HepG2 (cell line): ENCODE results near the gene CTU2. TPM values are rescaled to one million over a fixed set of nuclear protein-coding genes. Genes with fewer than 3 reads are reported as not detected.
A peak's percentile ranks its signal among the peaks of the same experiment; 100 is the strongest.

Experiments
- ATAC-seq: fragments of 200-7000 bp; cut with Tn5 transposase; 3 replicates; pipeline ENCODE4 v1.9.1; 2020; ENCODE audit warnings: mild to moderate bottlenecking, moderate library complexity
- BruUV-seq: library from RNA; stranded (reverse); fragments of 400-500 nt; replicated peaks from 2 replicates; lab custom pipeline; 2021; lab: Mats Ljungman, UMichigan
- CTCF ChIA-PET: fragments of 300-600 bp; formaldehyde crosslinking; extraction: SDS; loops from one replicate; lab custom pipeline; 2021; ENCODE audit warnings: low total read pairs, inconsistent platforms, low intra/inter-chr PET ratio; lab: Yijun Ruan, JAX
- POLR2A ChIA-PET: fragments of 350-600 bp; sonication (Branson Sonifier 250); formaldehyde crosslinking; loops from one replicate; lab custom pipeline; 2020; ENCODE audit warnings: antibody characterized with exemption, inconsistent platforms; lab: Yijun Ruan, JAX
- DNase-seq: peaks from one replicate; pipeline ENCODE4 v3.0.0-alpha.2; 2015; ENCODE audit warnings: low spot score
- FAIRE-seq: peaks from 3 replicates; lab custom pipeline; 2011; peaks lifted over from hg19 to GRCh38; lab: Jason Lieb, UNC
- H2AFZ ChIP-seq: one replicate; pipeline ENCODE4 v1.6.1; 2011; ENCODE audit warnings: low read length, inconsistent platforms
- H3K27ac ChIP-seq: fragments of 300-600 bp; 3 replicates; pipeline ENCODE4 v1.8.0; 2011; ENCODE audit warnings: mixed run types, mild to moderate bottlenecking, mixed read lengths, low read length, inconsistent platforms; ENCODE audit not compliant: insufficient read depth; ENCODE audit errors: extremely low read length
- H3K27me3 ChIP-seq, 2 experiments: fragments of 200-600 bp in 1 of 2; 2 replicates in 1 of 2; 3 replicates in 1 of 2; pipeline versions ENCODE4 v1.6.0 to v1.8.0; 2011; ENCODE audit warnings: low read length in 2 of 2, mild to moderate bottlenecking in 2 of 2, moderate library complexity in 2 of 2, inconsistent platforms in 1 of 2; ENCODE audit not compliant: insufficient read depth in 2 of 2, control insufficient read depth in 1 of 2
- H3K36me3 ChIP-seq, 2 experiments: fragments of 200-600 bp in 1 of 2; replicated peaks in 1 of 2; 2 replicates in 1 of 2; 3 replicates in 1 of 2; pipeline versions ENCODE4 v1.5.1 to v1.8.0; 2011; ENCODE audit warnings: low read length in 2 of 2, inconsistent platforms in 1 of 2; ENCODE audit not compliant: insufficient read depth in 2 of 2, control insufficient read depth in 1 of 2
- H3K4me1 ChIP-seq: 2 replicates; pipeline ENCODE4 v1.5.1; 2012; ENCODE audit warnings: low read length, inconsistent platforms; ENCODE audit not compliant: insufficient read depth
- H3K4me2 ChIP-seq: 2 replicates; pipeline ENCODE4 v1.6.0; 2011; ENCODE audit warnings: low read depth, low read length, inconsistent platforms
- H3K4me3 ChIP-seq, 3 experiments: fragments of 200-600 bp in 1 of 3; sonication (generic), shearing (Covaris generic) in 1 of 3; replicated peaks in 1 of 3; 2 replicates each; pipeline ENCODE4 v1.5.1; 2011 to 2016; ENCODE audit warnings: low read length in 3 of 3, inconsistent platforms in 2 of 3, low read depth in 2 of 3, mild to moderate bottlenecking in 2 of 3, control low read depth in 1 of 3, mixed read lengths in 1 of 3; ENCODE audit not compliant: insufficient read depth in 1 of 3
- H3K79me2 ChIP-seq: one replicate; pipeline ENCODE4 v1.6.1; 2011; ENCODE audit warnings: low read length, inconsistent platforms; ENCODE audit not compliant: insufficient read depth
- H3K9ac ChIP-seq: 2 replicates; pipeline ENCODE4 v1.6.0; 2011; ENCODE audit warnings: mild to moderate bottlenecking, low read depth, low read length, inconsistent platforms; ENCODE audit not compliant: insufficient read depth
- H3K9me3 ChIP-seq: 2 replicates; pipeline ENCODE4 v1.5.1; 2012; ENCODE audit warnings: mild to moderate bottlenecking, low read length
- H4K20me1 ChIP-seq: 2 replicates; pipeline ENCODE4 v1.6.0; 2011; ENCODE audit warnings: inconsistent platforms, mild to moderate bottlenecking, low read length, moderate library complexity; ENCODE audit not compliant: insufficient read depth
- AGO2 ChIP-seq: fragments of 200-400 bp; formaldehyde crosslinking; optimal IDR thresholded peaks from 2 replicates; pipeline ENCODE3; 2017; ENCODE audit warnings: mild to moderate bottlenecking, low read depth, low read length, moderate library complexity
- BORCS8-MEF2B ChIP-seq: sonication (generic); formaldehyde crosslinking; IDR thresholded peaks from 2 replicates; pipeline ENCODE4 v1.8.0; 2022; ENCODE audit warnings: mild to moderate bottlenecking, missing genetic modification reagents
- GABPB1 ChIP-seq: IDR thresholded peaks from 2 replicates; pipeline ENCODE4 v1.6.1; 2016; ENCODE audit warnings: mild to moderate bottlenecking, missing genetic modification reagents, moderate library complexity, missing compliant biosample characterization
- NR2F2 ChIP-seq: IDR thresholded peaks from 2 replicates; pipeline ENCODE4 v1.6.1; 2012; ENCODE audit warnings: low read depth, inconsistent platforms, borderline replicate concordance
- PAWR ChIP-seq: sonication (generic); formaldehyde crosslinking; IDR thresholded peaks from 2 replicates; pipeline ENCODE4 v1.4.0; 2020; ENCODE audit warnings: missing genetic modification reagents, mild to moderate bottlenecking, borderline replicate concordance
- ZNF510 ChIP-seq: sonication (generic); formaldehyde crosslinking; IDR thresholded peaks from 2 replicates; pipeline ENCODE4 v1.4.0; 2020; ENCODE audit warnings: low read depth, mild to moderate bottlenecking, missing genetic modification reagents
- ZNF772 ChIP-seq: sonication (generic); formaldehyde crosslinking; IDR thresholded peaks from 2 replicates; pipeline ENCODE4 v1.5.0; 2020; ENCODE audit warnings: mild to moderate bottlenecking, missing genetic modification reagents
- ZNF782 ChIP-seq: sonication (generic); formaldehyde crosslinking; IDR thresholded peaks from 2 replicates; pipeline ENCODE4 v1.4.0; 2020; ENCODE audit warnings: missing genetic modification reagents, mild to moderate bottlenecking, borderline replicate concordance
- WGBS: methylation state at CpG from one replicate; pipeline ENCODE4 v1.1.6; 2017; ENCODE audit warnings: low lambda C conversion rate; 5-methylcytosine and 5-hydroxymethylcytosine counted together
- in situ Hi-C: cut with HindIII; loops from 2 replicates; pipeline ENCODE4 v1.10.0; 2017; ENCODE audit warnings: low pct_unique_long_range_greater_than_20kb; ENCODE audit not compliant: extremely low pct_ligation_motif_present
- intact Hi-C: fragments of 100-400 bp; cut with micrococcal nuclease; formaldehyde crosslinking; loops from one replicate; pipeline ENCODE4 v1.10.0; 2022; ENCODE audit not compliant: unreplicated experiment
- polyA plus RNA-seq, 8 experiments: library from polyadenylated mRNA; depleted of rRNA in 3 of 8; stranded (reverse) in 7 of 8; unstranded in 1 of 8; fragments of >200 nt; fragmentation: Illumina TruSeq in 4 of 8; extraction: Trizol in 4 of 8; gene quantifications; 2 replicates each; pipeline versions ENCODE4 v1.2.1 to v1.2.3, GENCODE V29; 2011 to 2016; ENCODE audit warnings: low read depth in 4 of 8, missing spikeins in 1 of 8, mixed read lengths in 1 of 8; ENCODE audit not compliant: insufficient read depth in 1 of 8
- total RNA-seq, 5 experiments: library from RNA; depleted of rRNA; stranded (reverse); fragments of >200 nt; fragmentation: Illumina TruSeq; extraction: Trizol; gene quantifications; 2 replicates each; pipeline ENCODE4 v1.2.3, GENCODE V29; 2016; ENCODE audit warnings: low read depth in 1 of 5
- TF ChIP-seq, protein P1 (sequence below): sonication (generic); formaldehyde crosslinking; IDR thresholded peaks from 2 replicates; pipeline ENCODE4 v1.4.0; 2020; ENCODE audit warnings: missing genetic modification reagents
- TF ChIP-seq, protein P2 (sequence below): sonication (generic); formaldehyde crosslinking; IDR thresholded peaks from 2 replicates; pipeline ENCODE4 v1.4.0; 2020; ENCODE audit warnings: missing genetic modification reagents

CTU2 gene
- total and polyA plus RNA-seq, 2 of the 13 experiments (the other 11 are each of a cell fraction or from before 2014, with no cell fraction given): 13.3 to 21.9 TPM

DNA sequence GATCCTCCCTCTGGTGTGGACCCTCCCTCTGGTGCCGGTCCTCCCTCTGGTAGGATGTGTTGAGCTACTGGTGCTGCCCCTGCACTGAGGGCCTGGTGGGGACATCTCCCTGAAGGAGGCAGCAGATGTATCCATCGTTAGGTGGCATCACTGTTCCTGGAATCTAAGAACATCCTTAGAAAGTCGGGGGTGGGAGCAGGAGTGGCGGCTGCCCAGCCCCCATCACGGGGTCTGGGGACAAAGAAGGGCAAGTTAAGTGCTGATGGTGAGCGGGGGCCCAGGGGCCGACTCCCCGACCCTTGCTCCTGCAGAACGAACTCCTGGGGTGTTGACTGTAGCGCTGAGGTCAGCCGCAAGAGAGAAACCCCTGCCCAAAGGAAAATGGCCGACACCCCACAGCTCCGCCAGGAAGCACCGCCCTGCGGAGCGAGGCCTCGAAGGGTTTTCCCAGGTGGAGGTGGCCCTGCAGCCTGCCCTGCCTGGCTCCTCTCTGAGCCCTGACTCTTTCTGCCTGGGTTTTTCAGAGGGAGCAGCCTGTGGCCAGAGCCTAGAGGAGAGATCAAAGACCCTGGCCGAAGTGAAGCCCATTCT lies 5.5 kb downstream of the CTU2 start (continued):
- TF ChIP-seq, protein P1, sequence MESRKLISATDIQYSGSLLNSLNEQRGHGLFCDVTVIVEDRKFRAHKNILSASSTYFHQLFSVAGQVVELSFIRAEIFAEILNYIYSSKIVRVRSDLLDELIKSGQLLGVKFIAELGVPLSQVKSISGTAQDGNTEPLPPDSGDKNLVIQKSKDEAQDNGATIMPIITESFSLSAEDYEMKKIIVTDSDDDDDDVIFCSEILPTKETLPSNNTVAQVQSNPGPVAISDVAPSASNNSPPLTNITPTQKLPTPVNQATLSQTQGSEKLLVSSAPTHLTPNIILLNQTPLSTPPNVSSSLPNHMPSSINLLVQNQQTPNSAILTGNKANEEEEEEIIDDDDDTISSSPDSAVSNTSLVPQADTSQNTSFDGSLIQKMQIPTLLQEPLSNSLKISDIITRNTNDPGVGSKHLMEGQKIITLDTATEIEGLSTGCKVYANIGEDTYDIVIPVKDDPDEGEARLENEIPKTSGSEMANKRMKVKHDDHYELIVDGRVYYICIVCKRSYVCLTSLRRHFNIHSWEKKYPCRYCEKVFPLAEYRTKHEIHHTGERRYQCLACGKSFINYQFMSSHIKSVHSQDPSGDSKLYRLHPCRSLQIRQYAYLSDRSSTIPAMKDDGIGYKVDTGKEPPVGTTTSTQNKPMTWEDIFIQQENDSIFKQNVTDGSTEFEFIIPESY: no peak
- TF ChIP-seq NR2F2 (no peak), PAWR (CRISPR knock-in tag) (no peak), BORCS8-MEF2B (CRISPR knock-in tag) (no peak), ZNF510 (CRISPR knock-in tag) (no peak), ZNF782 (no peak)

DNA sequence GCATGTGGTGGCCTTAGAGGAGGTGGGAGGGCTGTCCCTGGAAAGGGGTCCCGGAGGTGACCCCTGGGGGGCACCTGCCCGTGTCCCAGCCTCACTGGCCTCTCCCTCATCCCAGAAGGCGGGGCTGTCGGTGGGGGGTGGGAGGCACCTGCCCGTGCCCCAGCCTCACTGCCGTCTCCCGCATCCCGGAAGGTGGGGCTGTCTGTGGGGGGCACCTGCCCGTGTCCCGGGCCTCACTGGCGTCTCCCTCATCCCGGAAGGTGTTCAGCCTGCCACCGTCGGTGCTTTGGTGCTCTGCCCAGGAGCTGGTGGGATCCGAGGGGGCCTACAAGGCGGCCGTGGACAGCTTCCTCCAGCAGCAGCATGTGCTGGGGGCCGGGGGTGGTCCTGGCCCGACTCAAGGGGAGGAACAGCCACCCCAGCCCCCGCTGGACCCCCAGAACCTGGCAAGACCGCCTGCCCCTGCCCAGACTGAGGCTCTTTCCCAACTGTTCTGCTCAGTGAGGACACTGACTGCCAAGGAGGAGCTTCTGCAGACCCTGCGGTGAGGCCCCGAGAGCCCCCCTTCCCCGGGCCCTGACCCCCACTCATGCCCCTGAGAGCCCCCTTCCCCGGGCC lies 6.2 kb downstream of the CTU2 start:
- DNase-seq: no peak
- POLR2A ChIA-PET: no interaction called here
- Histone ChIP-seq H3K27me3 (no peaks in the 10 kb centered on the region), H3K36me3 (peaks cover 26 to 36% of the 10 kb centered on the region in 2 experiments; a peak in 4 of 5 replicates)
- TF ChIP-seq, protein P2, sequence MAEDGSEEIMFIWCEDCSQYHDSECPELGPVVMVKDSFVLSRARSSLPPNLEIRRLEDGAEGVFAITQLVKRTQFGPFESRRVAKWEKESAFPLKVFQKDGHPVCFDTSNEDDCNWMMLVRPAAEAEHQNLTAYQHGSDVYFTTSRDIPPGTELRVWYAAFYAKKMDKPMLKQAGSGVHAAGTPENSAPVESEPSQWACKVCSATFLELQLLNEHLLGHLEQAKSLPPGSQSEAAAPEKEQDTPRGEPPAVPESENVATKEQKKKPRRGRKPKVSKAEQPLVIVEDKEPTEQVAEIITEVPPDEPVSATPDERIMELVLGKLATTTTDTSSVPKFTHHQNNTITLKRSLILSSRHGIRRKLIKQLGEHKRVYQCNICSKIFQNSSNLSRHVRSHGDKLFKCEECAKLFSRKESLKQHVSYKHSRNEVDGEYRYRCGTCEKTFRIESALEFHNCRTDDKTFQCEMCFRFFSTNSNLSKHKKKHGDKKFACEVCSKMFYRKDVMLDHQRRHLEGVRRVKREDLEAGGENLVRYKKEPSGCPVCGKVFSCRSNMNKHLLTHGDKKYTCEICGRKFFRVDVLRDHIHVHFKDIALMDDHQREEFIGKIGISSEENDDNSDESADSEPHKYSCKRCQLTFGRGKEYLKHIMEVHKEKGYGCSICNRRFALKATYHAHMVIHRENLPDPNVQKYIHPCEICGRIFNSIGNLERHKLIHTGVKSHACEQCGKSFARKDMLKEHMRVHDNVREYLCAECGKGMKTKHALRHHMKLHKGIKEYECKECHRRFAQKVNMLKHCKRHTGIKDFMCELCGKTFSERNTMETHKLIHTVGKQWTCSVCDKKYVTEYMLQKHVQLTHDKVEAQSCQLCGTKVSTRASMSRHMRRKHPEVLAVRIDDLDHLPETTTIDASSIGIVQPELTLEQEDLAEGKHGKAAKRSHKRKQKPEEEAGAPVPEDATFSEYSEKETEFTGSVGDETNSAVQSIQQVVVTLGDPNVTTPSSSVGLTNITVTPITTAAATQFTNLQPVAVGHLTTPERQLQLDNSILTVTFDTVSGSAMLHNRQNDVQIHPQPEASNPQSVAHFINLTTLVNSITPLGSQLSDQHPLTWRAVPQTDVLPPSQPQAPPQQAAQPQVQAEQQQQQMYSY: no peak
- TF ChIP-seq GABPB1 (peak; percentile 10; the same call in 1 of the 2 replicates), AGO2 (peak; percentile 84), ZNF772 (CRISPR knock-in tag) (no peak)
- TF ChIP-seq, all 625 proteins: peak for 2
- CTCF ChIA-PET: no interaction called here
- no peak for ATAC-seq
- BruUV-seq: no TSS peak
- H3K4me3 ChIP-seq: no peak overlapping the region
- no peaks in the 10 kb centered on the region for H3K9me3 ChIP-seq
- intact Hi-C loops (no loop called here), in situ Hi-C loops (no loop called here)
- H3K79me2 ChIP-seq: peaks cover 10% of the 10 kb centered on the region
- H3K9ac ChIP-seq: no peak overlapping the region
- H3K27ac ChIP-seq: no peak overlapping the region
- no peak overlapping the region for H3K4me2 ChIP-seq
- no peak overlapping the region for H2AFZ ChIP-seq
- H3K4me1 ChIP-seq: peaks cover 37% of the 10 kb centered on the region
- no peak for FAIRE-seq
- no peaks in the 10 kb centered on the region for H4K20me1 ChIP-seq
- 84% methylated on average over 19 of the region's 25 CpGs for WGBS
